ENCODE measurements around the gene FMN1.

- TF ChIP-seq CTCF (IDR thresholded peaks at IDR 0.05), result no peak
- no peak for TF ChIP-seq POLR2A (IDR thresholded peaks at IDR 0.05)
These were observed 330.5 kb downstream of the FMN1 start for GRCh38 chr15:32864051-32864450.

All from esophagus squamous epithelium (tissue), 4 donors.